Measurements from ENCODE around the gene HDAC4.

HDAC4 gene

DNA sequence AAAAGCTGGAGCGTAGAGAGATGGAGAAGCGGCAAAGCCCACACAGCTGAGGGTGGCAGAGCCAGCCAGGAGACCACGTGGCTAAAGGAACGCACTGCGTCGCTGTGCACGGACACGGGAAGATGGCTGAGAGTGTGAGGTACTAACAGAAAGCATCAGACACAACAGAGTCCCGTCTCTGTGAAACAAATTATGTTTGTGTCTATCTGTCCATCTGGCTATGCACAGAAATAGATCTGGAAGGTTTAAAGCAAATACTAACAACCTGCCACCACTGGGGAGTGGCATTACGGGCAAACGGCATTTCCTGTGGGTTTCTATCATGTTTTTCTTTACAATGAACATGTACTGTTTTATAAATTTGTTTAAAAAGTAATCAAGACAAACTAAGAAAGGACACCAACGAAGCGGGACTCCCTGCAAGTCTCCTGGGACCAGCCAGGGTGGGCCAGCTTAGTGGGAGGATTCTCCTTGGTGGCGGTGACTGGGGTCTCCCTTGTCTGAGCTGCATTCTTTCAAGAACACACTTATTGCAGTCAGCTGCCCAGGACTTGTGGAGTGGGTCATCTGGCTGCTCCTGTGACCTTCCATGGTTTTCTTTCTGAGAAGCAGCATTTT lies 290.8 kb downstream of the HDAC4 start:
- Histone ChIP-seq H3K4me1 (ENCODE audit: control insufficient read depth, insufficient read depth, low read length, poor library complexity, severe bottlenecking) (no peaks in the 10 kb centered on the region), H3K36me3 (ENCODE audit: control insufficient read depth, insufficient read depth, low read length) (peaks cover 82% of the 10 kb centered on the region), H3K27ac (ENCODE audit: insufficient read depth, low read length, poor library complexity, severe bottlenecking) (no peak overlapping the region), H3K27me3 (replicated peaks; ENCODE audit: control insufficient read depth, insufficient read depth, low read length, poor library complexity, severe bottlenecking) (no peaks in the 10 kb centered on the region), H3K9me3 (ENCODE audit: control insufficient read depth, low read length) (no peaks in the 10 kb centered on the region), H3K4me3 (ENCODE audit: insufficient read depth, low read depth, low read length, poor library complexity, severe bottlenecking) (no peak overlapping the region)
- DNase-seq: no peak

- DNase-seq: no peak
- Histone ChIP-seq H3K4me3 (ENCODE audit: insufficient read depth, low read depth, low read length, poor library complexity, severe bottlenecking) (no peak overlapping the region), H3K27ac (ENCODE audit: insufficient read depth, low read length, poor library complexity, severe bottlenecking) (no peak overlapping the region), H3K27me3 (replicated peaks; ENCODE audit: control insufficient read depth, insufficient read depth, low read length, poor library complexity, severe bottlenecking) (no peaks in the 10 kb centered on the region), H3K9me3 (ENCODE audit: control insufficient read depth, low read length) (no peaks in the 10 kb centered on the region), H3K36me3 (ENCODE audit: control insufficient read depth, insufficient read depth, low read length) (peaks cover 83% of the 10 kb centered on the region), H3K4me1 (ENCODE audit: control insufficient read depth, insufficient read depth, low read length, poor library complexity, severe bottlenecking) (no peaks in the 10 kb centered on the region)
These were observed 291.5 kb downstream of the HDAC4 start for GRCh38 chr2:239109041-239109927.

- no peak overlapping the region for H3K4me3 ChIP-seq (ENCODE audit: insufficient read depth, low read depth, low read length, poor library complexity, severe bottlenecking)
- peaks cover 89% of the 10 kb centered on the region for H3K36me3 ChIP-seq (ENCODE audit: control insufficient read depth, insufficient read depth, low read length)
- H3K27me3 ChIP-seq (replicated peaks; ENCODE audit: control insufficient read depth, insufficient read depth, low read length, poor library complexity, severe bottlenecking): no peaks in the 10 kb centered on the region
- no peak for DNase-seq
- H3K27ac ChIP-seq (ENCODE audit: insufficient read depth, low read length, poor library complexity, severe bottlenecking): no peak overlapping the region
- H3K9me3 ChIP-seq (ENCODE audit: control insufficient read depth, low read length): no peaks in the 10 kb centered on the region
- no peaks in the 10 kb centered on the region for H3K4me1 ChIP-seq (ENCODE audit: control insufficient read depth, insufficient read depth, low read length, poor library complexity, severe bottlenecking)
These were observed 292.4 kb downstream of the HDAC4 start for GRCh38 chr2:239108459-239108858.

DNA sequence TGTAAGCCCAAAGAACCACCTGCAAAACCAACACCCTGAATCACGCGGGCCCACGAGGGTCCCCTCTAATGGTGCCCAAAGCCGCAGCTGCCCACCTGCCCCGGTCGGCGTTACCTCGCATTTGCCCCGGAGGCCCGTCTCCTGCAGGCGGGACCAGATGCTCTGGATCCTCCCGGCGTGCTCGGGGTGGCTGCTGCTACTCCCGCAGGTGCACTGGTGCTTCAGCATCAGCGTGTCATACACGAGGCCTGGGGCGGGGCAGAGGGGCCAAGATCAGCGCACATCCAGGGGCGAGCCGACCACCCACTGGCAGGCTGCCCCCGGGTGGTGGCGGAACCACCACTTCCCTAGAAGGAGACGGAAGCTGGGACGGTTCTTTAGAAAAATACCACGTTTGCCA lies 292.9 kb downstream of the HDAC4 start:
- no peaks in the 10 kb centered on the region for H3K4me1 ChIP-seq (ENCODE audit: control insufficient read depth, insufficient read depth, low read length, poor library complexity, severe bottlenecking)
- H3K4me3 ChIP-seq (ENCODE audit: insufficient read depth, low read depth, low read length, poor library complexity, severe bottlenecking): no peak overlapping the region
- H3K36me3 ChIP-seq (ENCODE audit: control insufficient read depth, insufficient read depth, low read length): peaks cover 90% of the 10 kb centered on the region
- no peak overlapping the region for H3K27ac ChIP-seq (ENCODE audit: insufficient read depth, low read length, poor library complexity, severe bottlenecking)
- H3K9me3 ChIP-seq (ENCODE audit: control insufficient read depth, low read length): no peaks in the 10 kb centered on the region
- H3K27me3 ChIP-seq (replicated peaks; ENCODE audit: control insufficient read depth, insufficient read depth, low read length, poor library complexity, severe bottlenecking): no peaks in the 10 kb centered on the region
- DNase-seq: no peak

DNA sequence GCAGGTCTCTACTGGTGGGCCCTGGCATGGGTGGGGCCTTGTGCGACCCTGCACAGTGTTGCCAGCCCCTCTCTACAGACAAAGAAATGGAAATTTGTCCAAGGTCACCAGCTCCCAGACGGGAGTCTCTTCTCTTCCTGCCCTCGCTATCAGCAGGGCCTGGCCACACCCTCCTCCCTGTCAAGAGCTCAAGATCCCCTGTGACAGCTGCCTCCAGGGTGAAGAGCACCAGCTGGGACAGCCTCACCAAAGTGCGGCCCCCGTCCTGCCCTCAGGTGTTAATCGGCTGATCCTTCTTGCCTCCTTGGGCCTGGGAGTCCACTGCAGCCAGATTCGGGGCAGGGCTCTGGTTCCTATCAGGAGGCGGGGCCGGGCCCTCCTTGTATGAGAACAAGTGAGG lies 293.9 kb downstream of the HDAC4 start:
- Histone ChIP-seq H3K4me1 (ENCODE audit: control insufficient read depth, insufficient read depth, low read length, poor library complexity, severe bottlenecking) (no peaks in the 10 kb centered on the region), H3K27me3 (replicated peaks; ENCODE audit: control insufficient read depth, insufficient read depth, low read length, poor library complexity, severe bottlenecking) (no peaks in the 10 kb centered on the region), H3K9me3 (ENCODE audit: control insufficient read depth, low read length) (no peaks in the 10 kb centered on the region), H3K4me3 (ENCODE audit: insufficient read depth, low read depth, low read length, poor library complexity, severe bottlenecking) (no peak overlapping the region), H3K36me3 (ENCODE audit: control insufficient read depth, insufficient read depth, low read length) (peaks cover 90% of the 10 kb centered on the region), H3K27ac (ENCODE audit: insufficient read depth, low read length, poor library complexity, severe bottlenecking) (no peak overlapping the region)
- DNase-seq: no peak

DNA sequence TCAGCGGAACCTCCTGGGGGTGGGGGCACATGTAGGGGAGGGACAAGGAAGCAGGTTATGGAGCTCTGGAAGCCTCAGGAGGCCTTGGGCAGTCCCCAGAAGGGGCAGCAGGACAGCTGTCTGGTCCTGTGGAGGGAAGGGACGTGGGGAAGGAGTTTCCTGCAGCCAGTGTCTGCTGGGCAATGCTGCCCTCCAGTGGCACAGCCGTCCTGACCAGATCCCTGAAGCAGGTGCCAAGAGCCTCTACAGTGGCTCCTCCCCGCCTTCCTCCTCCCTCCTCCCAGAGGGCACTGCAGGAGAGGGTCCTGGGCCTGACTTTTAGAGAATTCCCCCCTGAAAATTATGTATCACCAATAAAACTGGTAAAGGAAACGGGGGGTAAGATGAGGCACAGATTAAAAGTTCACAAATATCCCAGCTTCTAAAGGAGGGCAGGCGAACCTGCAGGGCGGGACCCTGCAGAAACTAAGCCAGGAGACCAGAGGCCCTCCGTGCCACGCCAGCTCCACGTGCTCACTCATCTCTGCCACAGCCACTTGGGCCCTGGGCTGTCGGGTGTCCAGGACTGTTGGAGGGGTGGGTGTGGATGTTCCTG lies 294.4 kb downstream of the HDAC4 start:
- peaks cover 88% of the 10 kb centered on the region for H3K36me3 ChIP-seq (ENCODE audit: control insufficient read depth, insufficient read depth, low read length)
- no peaks in the 10 kb centered on the region for H3K27me3 ChIP-seq (replicated peaks; ENCODE audit: control insufficient read depth, insufficient read depth, low read length, poor library complexity, severe bottlenecking)
- no peak overlapping the region for H3K4me3 ChIP-seq (ENCODE audit: insufficient read depth, low read depth, low read length, poor library complexity, severe bottlenecking)
- no peaks in the 10 kb centered on the region for H3K4me1 ChIP-seq (ENCODE audit: control insufficient read depth, insufficient read depth, low read length, poor library complexity, severe bottlenecking)
- no peaks in the 10 kb centered on the region for H3K9me3 ChIP-seq (ENCODE audit: control insufficient read depth, low read length)
- no peak for DNase-seq
- H3K27ac ChIP-seq (ENCODE audit: insufficient read depth, low read length, poor library complexity, severe bottlenecking): no peak overlapping the region

GRCh38 chr2:239105234-239105633 lies 295.6 kb downstream of the HDAC4 start:
- no peak for DNase-seq

GRCh38 chr2:239104800-239105199 lies 296.0 kb downstream of the HDAC4 start:
- no peak overlapping the region for H3K27ac ChIP-seq (ENCODE audit: insufficient read depth, low read length, poor library complexity, severe bottlenecking)
- H3K27me3 ChIP-seq (replicated peaks; ENCODE audit: control insufficient read depth, insufficient read depth, low read length, poor library complexity, severe bottlenecking): no peaks in the 10 kb centered on the region
- DNase-seq: no peak
- no peaks in the 10 kb centered on the region for H3K9me3 ChIP-seq (ENCODE audit: control insufficient read depth, low read length)
- H3K4me3 ChIP-seq (ENCODE audit: insufficient read depth, low read depth, low read length, poor library complexity, severe bottlenecking): no peak overlapping the region
- no peaks in the 10 kb centered on the region for H3K4me1 ChIP-seq (ENCODE audit: control insufficient read depth, insufficient read depth, low read length, poor library complexity, severe bottlenecking)
- H3K36me3 ChIP-seq (ENCODE audit: control insufficient read depth, insufficient read depth, low read length): peaks cover 88% of the 10 kb centered on the region

More at GRCh38 chr2:239105234-239105633, 295.6 kb downstream of the HDAC4 start:
- H3K9me3 ChIP-seq (ENCODE audit: control insufficient read depth, low read length): no peaks in the 10 kb centered on the region
- no peak overlapping the region for H3K4me3 ChIP-seq (ENCODE audit: insufficient read depth, low read depth, low read length, poor library complexity, severe bottlenecking)
- H3K27ac ChIP-seq (ENCODE audit: insufficient read depth, low read length, poor library complexity, severe bottlenecking): no peak overlapping the region
- peaks cover 88% of the 10 kb centered on the region for H3K36me3 ChIP-seq (ENCODE audit: control insufficient read depth, insufficient read depth, low read length)
- no peaks in the 10 kb centered on the region for H3K4me1 ChIP-seq (ENCODE audit: control insufficient read depth, insufficient read depth, low read length, poor library complexity, severe bottlenecking)
- no peaks in the 10 kb centered on the region for H3K27me3 ChIP-seq (replicated peaks; ENCODE audit: control insufficient read depth, insufficient read depth, low read length, poor library complexity, severe bottlenecking)

- H3K27me3 ChIP-seq (replicated peaks; ENCODE audit: control insufficient read depth, insufficient read depth, low read length, poor library complexity, severe bottlenecking): no peaks in the 10 kb centered on the region
- no peak overlapping the region for H3K27ac ChIP-seq (ENCODE audit: insufficient read depth, low read length, poor library complexity, severe bottlenecking)
- no peaks in the 10 kb centered on the region for H3K4me1 ChIP-seq (ENCODE audit: control insufficient read depth, insufficient read depth, low read length, poor library complexity, severe bottlenecking)
- DNase-seq: no peak
- H3K9me3 ChIP-seq (ENCODE audit: control insufficient read depth, low read length): no peaks in the 10 kb centered on the region
- H3K36me3 ChIP-seq (ENCODE audit: control insufficient read depth, insufficient read depth, low read length): peaks cover 77% of the 10 kb centered on the region
- no peak overlapping the region for H3K4me3 ChIP-seq (ENCODE audit: insufficient read depth, low read depth, low read length, poor library complexity, severe bottlenecking)
These were observed 297.4 kb downstream of the HDAC4 start for GRCh38 chr2:239103125-239104098.
